AG08395 (cell line): Measurements from ENCODE around the gene LRCH1.

Source experiments
- DNase-seq: peaks from one replicate; pipeline ENCODE4 v3.0.0; 2012; ENCODE audit warnings: mixed read lengths, low spot score

The LRCH1 gene

GRCh38 chr13:46615888-46616531, 63.0 kb downstream of the LRCH1 start:
- peak; percentile 48 for DNase-seq

- DNase-seq = no peak
These were observed 64.3 kb downstream of the LRCH1 start for GRCh38 chr13:46617229-46617721.

GRCh38 chr13:46617885-46618284, 64.9 kb downstream of the LRCH1 start:
- no peak for DNase-seq

DNA sequence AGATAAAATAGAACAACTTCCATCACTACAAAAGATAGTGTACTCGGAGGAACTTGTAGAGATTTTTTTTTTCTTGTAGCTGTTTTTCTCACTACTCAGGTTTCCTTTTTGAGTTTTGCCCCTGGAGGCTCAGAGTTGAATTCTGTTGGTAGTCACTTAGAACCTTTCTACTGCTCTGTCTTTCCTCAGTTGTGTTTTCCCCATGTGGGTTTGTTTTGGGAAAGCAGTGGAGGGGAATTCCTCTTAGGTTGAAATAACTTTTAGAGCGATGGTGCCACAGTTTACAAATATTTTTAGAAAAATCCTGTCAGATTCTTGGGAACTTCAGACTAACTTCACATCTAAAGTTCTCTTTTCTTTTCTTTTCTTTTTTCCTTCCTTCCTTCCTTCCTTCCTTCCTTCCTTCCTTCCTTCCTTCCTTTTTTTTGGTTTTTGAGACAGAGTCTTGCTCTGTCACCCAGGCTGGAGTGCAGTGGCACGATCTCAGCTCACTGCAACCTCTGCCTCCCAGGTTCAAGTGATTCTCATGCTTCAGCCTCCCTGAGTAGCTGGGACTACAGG, 65.8 kb downstream of the LRCH1 start:
- DNase-seq = no peak

GRCh38 chr13:46620029-46620428, 67.1 kb downstream of the LRCH1 start:
- no peak for DNase-seq

- no peak for DNase-seq
These were observed 67.5 kb downstream of the LRCH1 start for GRCh38 chr13:46620471-46620870.

- no peak for DNase-seq
These were observed 68.2 kb downstream of the LRCH1 start for GRCh38 chr13:46621133-46621532.

DNA sequence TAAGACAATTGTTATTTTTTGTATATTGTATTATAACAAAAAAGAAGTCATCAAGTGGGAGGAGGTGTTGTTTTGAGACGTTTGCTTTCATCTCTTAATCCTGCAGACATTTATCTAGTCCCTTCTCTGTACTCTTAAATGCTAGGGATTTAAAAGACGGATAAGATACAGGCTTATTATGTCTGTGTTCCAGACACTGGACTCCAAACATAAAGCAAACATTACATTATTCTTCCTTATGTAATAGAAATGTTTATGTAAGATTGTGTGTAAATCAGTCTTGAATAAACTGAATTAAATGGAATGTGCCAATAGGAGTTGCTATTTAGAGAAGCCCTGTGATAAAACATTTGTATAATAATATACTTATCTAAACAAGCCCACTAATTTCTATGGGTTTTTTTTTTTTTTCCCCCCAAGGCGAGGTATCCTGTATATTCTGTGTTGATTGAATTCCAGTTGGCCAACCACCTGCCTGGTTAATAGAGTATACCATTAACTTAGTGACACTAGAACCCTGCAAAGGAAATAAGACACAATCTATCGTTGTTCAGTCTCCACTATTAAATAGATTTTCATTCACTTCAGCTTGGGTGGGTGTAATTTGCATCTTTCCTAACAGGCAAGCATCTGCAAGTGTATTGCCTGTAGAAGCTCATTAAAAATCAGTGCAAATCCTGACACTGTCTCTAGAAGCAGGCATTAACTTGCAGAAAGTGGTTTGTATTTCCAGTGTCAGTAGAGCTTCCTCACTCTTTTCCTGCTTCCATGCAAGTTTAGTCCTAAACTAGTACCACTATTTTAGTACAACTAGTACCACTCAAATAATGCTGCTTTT, 69.0 kb downstream of the LRCH1 start:
- DNase-seq = no peak

GRCh38 chr13:46622630-46623256, 69.8 kb downstream of the LRCH1 start:
- peak; percentile 87 for DNase-seq

- DNase-seq = no peak
These were observed 71.4 kb downstream of the LRCH1 start for GRCh38 chr13:46624353-46624752.

DNA sequence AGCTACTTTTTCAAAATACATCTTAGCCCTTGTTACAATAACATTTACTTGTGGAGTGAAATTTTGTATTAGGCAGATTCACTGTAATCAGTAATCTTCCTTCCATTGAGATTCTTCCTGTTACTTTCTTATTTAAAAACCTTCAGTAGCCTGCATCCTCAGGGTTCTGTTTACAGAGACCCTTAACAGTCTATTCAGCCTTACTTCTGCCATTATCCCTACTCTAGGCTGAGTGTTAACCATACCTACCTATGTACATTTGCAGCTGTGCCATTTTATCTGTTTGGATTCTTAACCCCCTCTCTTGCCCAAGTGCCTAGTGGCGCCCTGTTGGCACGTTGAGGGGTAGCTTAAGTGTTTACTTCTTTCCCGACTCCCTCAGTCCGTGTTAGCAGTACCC, 71.9 kb downstream of the LRCH1 start:
- no peak for DNase-seq

DNA sequence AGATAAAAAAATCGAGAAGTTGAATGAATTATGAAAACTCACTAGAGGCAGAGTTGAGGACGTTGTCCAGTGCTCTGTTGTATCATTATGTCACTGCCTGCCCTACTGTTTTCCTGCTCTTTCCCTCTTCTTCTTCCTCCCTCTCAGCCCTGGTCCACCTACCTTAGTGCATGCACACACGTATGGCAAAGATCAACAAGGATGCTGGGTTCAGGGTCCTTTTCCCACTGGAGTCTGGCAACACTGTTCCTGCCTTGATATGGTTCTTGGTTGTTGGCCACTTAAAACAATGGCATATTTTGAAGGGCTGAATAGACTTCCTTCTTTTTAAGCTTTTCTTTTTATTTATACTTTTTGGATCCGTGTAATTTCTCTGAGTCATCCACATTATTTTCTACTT, 74.5 kb downstream of the LRCH1 start:
- no peak for DNase-seq

GRCh38 chr13:46628622-46629365, 75.8 kb downstream of the LRCH1 start:
- no peak for DNase-seq

DNA sequence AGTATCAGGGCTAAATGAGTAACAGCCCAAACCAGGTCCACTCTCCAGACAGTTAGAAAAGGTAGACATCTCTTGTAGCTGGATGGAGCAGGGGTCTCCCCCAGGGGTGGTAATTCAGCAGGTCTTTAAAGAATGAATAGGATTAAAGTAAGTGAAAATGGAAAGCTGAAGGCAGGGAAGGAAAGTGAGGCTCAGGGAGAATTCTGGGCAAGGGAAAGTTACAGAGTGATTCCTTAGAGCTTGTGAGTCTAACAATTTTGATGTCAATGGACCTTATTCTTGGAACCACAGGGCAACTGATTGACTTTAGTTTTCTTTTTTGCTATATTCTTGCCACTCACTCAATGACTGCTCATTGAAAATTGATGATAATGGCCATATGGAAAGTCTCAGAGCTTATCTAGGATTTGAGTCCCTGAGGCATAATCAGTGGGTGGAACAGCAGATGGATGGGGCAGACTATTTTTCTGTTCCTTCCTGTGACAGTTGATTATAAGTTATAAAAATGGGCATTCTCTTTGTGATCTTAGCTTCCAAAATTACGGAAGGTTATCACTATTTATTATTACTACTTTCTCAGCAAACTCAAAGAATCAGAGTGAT, 76.9 kb downstream of the LRCH1 start:
- no peak for DNase-seq

GRCh38 chr13:46630431-46631178, 77.6 kb downstream of the LRCH1 start:
- no peak for DNase-seq

DNA sequence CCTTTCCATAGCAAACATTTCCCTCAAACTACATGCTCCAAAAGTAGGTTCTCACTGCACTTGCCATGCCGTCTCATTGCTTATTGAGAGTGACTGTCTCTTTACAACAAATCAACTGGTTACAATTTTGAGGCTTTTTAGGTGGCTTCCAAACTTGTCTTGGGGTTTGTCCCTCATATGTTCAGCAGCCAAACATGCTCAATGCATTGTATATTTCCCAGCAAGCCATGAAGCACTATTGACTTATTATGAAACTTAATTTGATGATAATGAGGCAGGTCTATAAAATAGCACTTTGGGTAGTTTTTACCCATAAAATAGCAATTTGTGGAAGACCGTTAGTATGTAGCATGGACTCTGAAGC, 78.2 kb downstream of the LRCH1 start:
- DNase-seq = no peak

DNA sequence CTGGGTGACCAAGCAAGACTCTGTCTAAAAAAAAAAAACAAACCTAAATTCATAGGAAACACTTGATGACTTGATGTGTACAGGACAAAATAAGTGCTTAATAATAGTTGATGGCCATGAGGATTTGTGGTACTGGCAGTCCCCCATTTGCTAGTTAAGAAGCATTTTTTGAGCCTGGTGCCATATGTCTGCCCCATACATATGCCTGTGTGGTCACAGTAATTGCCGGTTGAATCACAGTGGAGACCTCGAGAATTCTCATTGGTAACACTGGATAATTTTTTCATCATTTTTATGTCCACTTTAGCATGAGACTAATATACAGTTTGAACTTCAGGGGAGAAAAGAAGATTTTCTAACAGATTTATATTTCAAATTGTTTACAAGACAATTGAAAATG, 79.2 kb downstream of the LRCH1 start:
- no peak for DNase-seq

GRCh38 chr13:46633416-46633815, 80.4 kb downstream of the LRCH1 start:
- peak; percentile 75 for DNase-seq

- DNase-seq = no peak
These were observed 83.5 kb downstream of the LRCH1 start for GRCh38 chr13:46636451-46636850.

- no peak for DNase-seq
These were observed 84.2 kb downstream of the LRCH1 start for GRCh38 chr13:46637213-46637612.

- DNase-seq = no peak
These were observed 85.3 kb downstream of the LRCH1 start for GRCh38 chr13:46638262-46638661.
